Right ventricle myocardium inferior (tissue), 1 donor: ENCODE measurements around the gene WNT11. TPM values are rescaled to one million over a fixed set of nuclear protein-coding genes. Genes with fewer than 3 reads are reported as not detected.

Experiments
- ATAC-seq: fragments of 200-7000 bp; cut with Tn5 transposase; one replicate; pipeline ENCODE4 v1.9.1; 2020; ENCODE audit warnings: mild to moderate bottlenecking, moderate library complexity
- DNase-seq: peaks from one replicate; pipeline ENCODE4 v3.0.0; 2021; ENCODE audit errors: missing footprints
- intact Hi-C: fragments of 100-400 bp; cut with DNase I; formaldehyde crosslinking; loops from one replicate; pipeline ENCODE4 v1.11.0; 2022
- total RNA-seq: library from RNA; stranded (reverse); fragmentation: NEBNext Ultra II Directional; extraction: Animal tissue kit (Norgen Biotek cat#: 25700); gene quantifications from one replicate; pipeline ENCODE4 v1.2.1, GENCODE V29; 2021
- donor health status: DM: no; HTN: yes; CAD: no; lungs with severe emphysema.

WNT11 gene
- total RNA-seq, 1 donor from 2014 or later: 18.2 TPM

- DNase-seq: no peak
- no peak for ATAC-seq
- intact Hi-C loops: no loop called here
These were observed 11.2 kb downstream of the WNT11 start for GRCh38 chr11:76194872-76195668.

GRCh38 chr11:76193219-76193618 is 13.1 kb downstream of the WNT11 start:
- no peak for DNase-seq
- ATAC-seq: no peak
- intact Hi-C loops: no loop called here

GRCh38 chr11:76190376-76190775 is 15.9 kb downstream of the WNT11 start:
- DNase-seq (no peak), ATAC-seq (no peak)
- intact Hi-C loops: no loop called here

DNA sequence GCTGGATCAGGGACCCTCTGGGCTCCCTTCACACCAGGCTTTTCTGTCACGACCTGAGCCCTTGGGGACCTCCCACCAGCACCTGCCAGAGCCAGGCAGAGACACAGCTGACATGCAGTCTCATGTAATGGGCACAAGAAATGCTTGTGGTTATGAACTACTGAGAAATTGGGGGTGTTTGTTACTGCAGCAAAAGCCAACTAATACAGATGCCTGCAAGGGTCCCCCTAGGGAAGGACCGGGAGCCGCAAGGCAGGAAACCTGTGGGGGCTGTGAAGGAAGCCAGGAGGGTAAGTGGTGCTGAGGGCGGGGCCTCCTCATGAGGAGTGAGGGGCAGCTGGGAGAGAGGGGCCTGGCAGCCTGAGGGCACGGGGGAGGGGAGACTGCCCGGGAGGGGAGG is 16.6 kb downstream of the WNT11 start:
- ATAC-seq: no peak

DNA sequence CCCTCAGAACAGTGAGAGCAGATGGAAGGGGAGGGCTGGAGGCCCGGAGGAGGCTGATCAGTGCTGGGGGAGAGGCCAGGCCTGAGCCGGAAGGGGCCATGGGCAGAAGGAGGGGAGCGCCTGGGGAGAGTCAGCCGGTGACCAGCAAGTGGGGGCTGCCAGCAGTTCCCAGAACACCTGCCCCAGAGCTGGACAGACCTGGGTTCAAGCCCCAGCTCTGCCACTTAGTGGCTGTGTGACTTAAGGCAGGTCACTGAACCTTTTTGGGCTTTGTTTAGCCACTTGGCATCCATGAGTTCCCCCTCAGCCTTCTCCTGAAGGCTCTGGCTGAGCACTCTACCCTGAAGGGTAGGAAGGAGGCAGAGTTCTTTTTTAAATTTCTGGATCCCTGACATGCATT is 17.4 kb downstream of the WNT11 start:
- intact Hi-C loops: no loop called here
- no peak for ATAC-seq
- no peak for DNase-seq

More for the DNA sequence above, 16.6 kb downstream of the WNT11 start:
- intact Hi-C loops: no loop called here
- DNase-seq: no peak

DNA sequence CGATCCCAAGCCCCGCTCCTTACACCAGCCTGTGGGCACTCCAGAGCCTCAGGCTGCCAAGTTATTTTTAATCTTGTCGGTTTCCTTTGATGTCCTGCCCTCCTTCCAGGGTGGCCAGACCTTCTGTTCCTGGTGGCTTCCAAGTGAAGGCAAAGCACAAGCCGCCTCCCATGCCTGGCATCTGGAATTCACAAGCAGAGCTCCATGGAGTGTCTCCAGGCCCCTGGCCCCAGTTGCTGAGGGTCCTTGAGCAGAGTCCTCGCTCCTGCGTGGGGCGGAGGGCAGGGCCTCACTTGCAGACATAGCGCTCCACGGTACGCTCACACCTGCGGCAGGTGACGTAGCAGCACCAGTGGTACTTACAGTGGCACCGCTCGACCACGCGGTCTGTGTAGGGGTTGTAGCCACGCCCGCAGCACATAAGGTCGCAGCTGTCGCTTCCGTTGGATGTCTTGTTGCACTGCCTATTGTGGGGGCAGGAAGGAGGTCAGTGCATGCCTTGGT is 19.5 kb downstream of the WNT11 start:
- intact Hi-C loops: no loop called here
- DNase-seq (no peak), ATAC-seq (no peak)

- peak; percentile 74 for ATAC-seq
- intact Hi-C loops: no loop called here
- peak; percentile 78 for DNase-seq
These were observed 20.3 kb downstream of the WNT11 start for GRCh38 chr11:76185931-76186401.

- intact Hi-C loops: no loop called here
- peak; percentile 72 for DNase-seq
- peak; percentile 12 for ATAC-seq
These were observed 20.8 kb downstream of the WNT11 start for GRCh38 chr11:76185511-76185910.

DNA sequence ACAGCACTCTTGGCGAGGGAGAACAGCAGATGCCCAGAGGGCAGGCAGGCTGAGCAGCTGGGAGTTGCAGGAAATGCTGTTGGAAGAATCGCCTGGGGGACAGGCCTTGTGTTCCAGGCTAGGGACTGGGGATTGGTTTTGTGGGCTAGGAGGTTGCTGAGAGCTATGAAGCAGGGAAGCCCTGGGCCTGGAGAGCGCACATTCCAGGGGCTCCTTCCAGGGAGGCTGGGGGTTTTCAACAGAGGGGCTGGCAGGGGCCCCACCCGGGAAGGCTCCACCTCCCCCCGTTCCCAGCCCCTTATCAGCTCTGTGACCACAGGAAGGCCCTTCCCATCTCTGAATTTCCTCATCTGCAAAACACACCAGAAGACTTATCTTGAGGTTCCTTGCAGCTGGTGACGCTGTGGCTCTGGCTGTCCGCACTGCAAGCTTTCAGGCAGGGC is 21.7 kb downstream of the WNT11 start:
- no peak for DNase-seq
- no peak for ATAC-seq

GRCh38 chr11:76181371-76181770 is 24.9 kb downstream of the WNT11 start:
- DNase-seq (no peak), ATAC-seq (no peak)
- intact Hi-C loops: no loop called here

More for the DNA sequence above, 21.7 kb downstream of the WNT11 start:
- intact Hi-C loops: no loop called here

DNA sequence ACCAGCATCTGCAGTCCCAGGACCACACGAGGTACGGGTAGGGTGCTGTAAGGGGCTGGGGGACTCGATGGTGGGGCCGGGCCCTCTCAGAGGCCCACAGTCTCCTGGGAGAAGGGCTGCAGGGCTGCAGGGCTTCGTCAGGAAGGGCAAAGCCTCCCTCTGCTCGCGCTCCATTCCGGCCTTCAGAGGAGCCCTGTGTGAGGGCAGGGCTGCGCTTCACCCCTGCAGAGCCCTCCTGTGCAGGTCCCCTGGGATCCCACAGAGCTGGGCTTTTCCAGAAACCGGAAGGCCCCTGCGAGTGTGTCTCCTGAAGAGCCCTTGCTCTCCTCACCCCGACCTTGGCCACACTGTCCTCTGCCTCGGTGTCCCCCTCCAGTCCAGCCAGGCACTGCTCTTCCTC is 27.2 kb downstream of the WNT11 start:
- ATAC-seq: no peak
- intact Hi-C loops: no loop called here
- no peak for DNase-seq

- DNase-seq (no peak), ATAC-seq (no peak)
- intact Hi-C loops: no loop called here
These were observed 29.0 kb downstream of the WNT11 start for GRCh38 chr11:76177250-76177686.

DNA sequence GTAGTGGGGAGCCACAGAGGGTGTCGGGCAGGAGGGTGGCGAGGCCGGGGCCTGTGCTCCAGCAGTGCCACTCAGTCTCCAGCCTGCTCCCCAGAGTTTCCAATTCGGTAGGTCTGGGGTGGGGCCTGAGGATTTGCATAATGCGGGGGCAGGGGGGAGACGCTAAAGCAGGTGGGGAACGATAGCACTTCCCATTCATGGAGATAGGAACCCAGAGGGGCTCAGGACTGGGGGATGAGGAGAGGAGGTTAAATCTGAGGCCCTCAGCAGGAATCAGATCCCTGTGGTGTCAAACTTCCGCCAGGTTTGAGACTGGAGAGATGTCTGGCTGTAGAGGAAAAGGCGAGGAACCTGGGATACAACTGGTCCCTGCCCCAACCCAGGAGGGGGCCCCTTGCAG is 29.8 kb downstream of the WNT11 start:
- intact Hi-C loops: no loop called here
- ATAC-seq: no peak
- no peak for DNase-seq

DNA sequence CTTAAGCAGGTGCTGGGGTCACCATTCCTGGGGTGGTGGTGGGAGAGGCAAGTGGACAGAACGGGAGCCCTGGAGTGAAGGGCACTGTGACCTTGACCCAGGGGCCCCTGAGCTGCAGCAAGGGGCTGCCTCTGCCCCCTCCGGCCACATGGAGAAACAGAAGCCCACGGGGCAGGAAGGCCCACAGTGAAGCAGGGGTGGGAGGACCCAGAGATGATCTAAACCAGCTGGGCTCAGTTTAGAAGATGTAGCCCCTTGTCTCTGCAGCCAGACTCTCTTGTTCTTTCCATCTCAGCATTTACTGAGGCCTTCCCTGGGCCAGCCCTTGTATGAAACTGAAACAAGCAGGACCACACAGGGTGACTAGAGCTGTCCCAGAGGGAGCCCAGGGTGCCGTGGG is 30.5 kb downstream of the WNT11 start:
- DNase-seq: no peak
- ATAC-seq: no peak
- intact Hi-C loops: no loop called here

DNA sequence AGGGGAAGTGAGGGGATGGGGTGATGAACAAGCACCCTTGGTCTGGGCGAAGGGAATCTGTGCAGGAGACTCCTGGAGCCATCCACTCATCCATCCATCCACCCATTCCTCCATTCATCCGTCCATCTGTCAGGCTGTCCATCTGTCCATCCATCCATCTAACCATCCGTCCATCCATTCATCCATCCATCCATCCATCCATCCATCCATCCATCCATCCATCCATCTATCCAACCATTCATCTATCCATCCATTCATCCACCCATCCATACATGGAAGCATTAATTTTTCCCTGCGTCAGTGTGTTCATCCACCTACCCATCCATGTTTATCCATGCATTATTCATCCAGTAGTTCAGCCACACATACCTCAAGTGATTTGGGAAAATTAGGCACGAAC is 32.0 kb downstream of the WNT11 start:
- no peak for ATAC-seq
- intact Hi-C loops: no loop called here

GRCh38 chr11:76173663-76174062 is 32.6 kb downstream of the WNT11 start:
- DNase-seq: no peak
- intact Hi-C loops: no loop called here
- ATAC-seq: no peak

More for the DNA sequence above, 32.0 kb downstream of the WNT11 start:
- DNase-seq: no peak

- DNase-seq: no peak
- no peak for ATAC-seq
- intact Hi-C loops: no loop called here
These were observed 33.7 kb downstream of the WNT11 start for GRCh38 chr11:76172583-76172982.

- DNase-seq (no peak), ATAC-seq (no peak)
- intact Hi-C loops: no loop called here
These were observed 35.8 kb downstream of the WNT11 start for GRCh38 chr11:76170468-76170867.

- DNase-seq (no peak), ATAC-seq (no peak)
- intact Hi-C loops: no loop called here
These were observed 36.8 kb downstream of the WNT11 start for GRCh38 chr11:76169473-76169896.

DNA sequence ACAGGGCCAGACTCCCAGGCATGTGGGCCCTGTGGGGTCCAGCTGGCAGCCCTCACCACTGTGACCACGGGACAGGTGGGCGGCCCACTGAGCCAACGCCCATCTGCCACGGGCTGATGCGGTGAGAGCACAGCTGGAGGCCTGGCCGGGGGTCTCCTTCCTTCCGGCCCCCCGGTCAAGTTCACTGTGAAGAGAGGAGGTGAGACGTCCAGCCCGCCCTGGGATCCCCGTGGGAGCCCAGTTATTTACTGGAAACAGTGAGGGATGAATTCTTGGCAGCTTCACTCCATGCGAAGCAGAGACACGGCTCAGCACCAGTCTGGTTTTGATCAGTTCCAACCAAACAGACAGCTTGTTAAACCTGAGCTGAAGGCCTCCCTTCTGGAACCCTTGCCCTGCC is 38.7 kb downstream of the WNT11 start:
- intact Hi-C loops: no loop called here
- no peak for ATAC-seq

More for the DNA sequence above, 38.7 kb downstream of the WNT11 start:
- DNase-seq: no peak
